Activated CD4-positive, alpha-beta T cell treated with anti-CD3 and anti-CD28 coated beads for 4 hours (primary cell): ENCODE results near the gene MEAK7.
A peak's percentile ranks its signal among the peaks of the same experiment; 100 is the strongest.
"Not testable (repeated sequence)": the region's sequence is repeated elsewhere in the genome, so short reads cannot be mapped to it uniquely, and the experiment has no call there.

Source experiments
- DNase-seq, 2 donors: peaks; one replicate each; pipeline ENCODE4 v3.0.0-alpha.2; 2020

Gene MEAK7

GRCh38 chr16:84532855-84533486 lies 28.5 kb upstream of the MEAK7 start:
- no peak for DNase-seq

- DNase-seq: no peak
Observed at GRCh38 chr16:84532291-84532724, 27.8 kb upstream of the MEAK7 start.

- DNase-seq: no peak
Observed at GRCh38 chr16:84531671-84532111, 27.2 kb upstream of the MEAK7 start.

GRCh38 chr16:84530590-84530989 lies 26.1 kb upstream of the MEAK7 start:
- no peak for DNase-seq

GRCh38 chr16:84529607-84530006 lies 25.1 kb upstream of the MEAK7 start:
- DNase-seq: no peak

- no peak for DNase-seq
Observed at GRCh38 chr16:84528322-84528721, 23.9 kb upstream of the MEAK7 start.

- DNase-seq: no peak
Observed at GRCh38 chr16:84527532-84528269, 23.2 kb upstream of the MEAK7 start.

GRCh38 chr16:84526794-84527531 lies 22.5 kb upstream of the MEAK7 start:
- no peak for DNase-seq

GRCh38 chr16:84524941-84525581 lies 20.6 kb upstream of the MEAK7 start:
- DNase-seq: not testable (repeated sequence)

GRCh38 chr16:84524346-84524920 lies 20.0 kb upstream of the MEAK7 start:
- no peak for DNase-seq

- DNase-seq: no peak
Observed at GRCh38 chr16:84521497-84521770, 17.0 kb upstream of the MEAK7 start.

- DNase-seq: no peak
Observed at GRCh38 chr16:84520725-84521496, 16.5 kb upstream of the MEAK7 start.

- DNase-seq: no peak
Observed at GRCh38 chr16:84519855-84520254, 15.4 kb upstream of the MEAK7 start.

- DNase-seq: peak; percentile 42 to 49
Observed at GRCh38 chr16:84518804-84519341, 14.4 kb upstream of the MEAK7 start.

GRCh38 chr16:84518220-84518619 lies 13.8 kb upstream of the MEAK7 start:
- not testable (repeated sequence) for DNase-seq

GRCh38 chr16:84517366-84517765 lies 12.9 kb upstream of the MEAK7 start:
- DNase-seq: no peak

GRCh38 chr16:84514874-84515835 lies 10.7 kb upstream of the MEAK7 start:
- peak; percentile 72 to 79 for DNase-seq

- DNase-seq: no peak
Observed at GRCh38 chr16:84514295-84514873, 9.9 kb upstream of the MEAK7 start.

- no peak for DNase-seq
Observed at GRCh38 chr16:84513666-84514065, 9.2 kb upstream of the MEAK7 start.

GRCh38 chr16:84513123-84513522 lies 8.7 kb upstream of the MEAK7 start:
- DNase-seq: no peak
